Stimulated activated CD8-positive, alpha-beta memory T cell treated with anti-CD3 and anti-CD28 coated beads, Interleukin-7, amount 100 ng/mL, for 1 hour (primary cell): ENCODE data around the gene SGF29.
"Not testable (repeated sequence)": the region's sequence is repeated elsewhere in the genome, so short reads cannot be mapped to it uniquely, and the experiment has no call there.

Experiments
- DNase-seq, 2 donors: peaks; one replicate each; pipeline ENCODE4 v3.0.0-alpha.2; 2020; ENCODE audit warnings: low read depth in 2 of 2

SGF29 gene

GRCh38 chr16:28596115-28596630 lies 42.5 kb downstream of the SGF29 start:
- DNase-seq = no peak

GRCh38 chr16:28596840-28597691 lies 43.3 kb downstream of the SGF29 start, which contains the start of gene SULT1A2:
TSS of gene SULT1A2 (minus strand) at chr16:28597050. CDS start at chr16:28595930, 1,120 bp downstream.
- DNase-seq = no peak

GRCh38 chr16:28597692-28598261 lies 44.1 kb downstream of the SGF29 start:
- DNase-seq = no peak

GRCh38 chr16:28599377-28600285 lies 45.9 kb downstream of the SGF29 start:
- not testable (repeated sequence) for DNase-seq

- DNase-seq = not testable (repeated sequence)
These were observed 47.2 kb downstream of the SGF29 start for GRCh38 chr16:28600965-28601364.

GRCh38 chr16:28601589-28601988 lies 47.9 kb downstream of the SGF29 start:
- not testable (repeated sequence) for DNase-seq

- not testable (repeated sequence) for DNase-seq
These were observed 48.3 kb downstream of the SGF29 start for GRCh38 chr16:28602062-28602461.

- no peak for DNase-seq
These were observed 48.8 kb downstream of the SGF29 start for GRCh38 chr16:28602529-28602928.

GRCh38 chr16:28603381-28604185 lies 49.9 kb downstream of the SGF29 start:
- no peak for DNase-seq

GRCh38 chr16:28604186-28604565 lies 50.5 kb downstream of the SGF29 start:
- DNase-seq = no peak

- DNase-seq = no peak
These were observed 52.8 kb downstream of the SGF29 start for GRCh38 chr16:28606291-28607115.

GRCh38 chr16:28607116-28607623 lies 53.5 kb downstream of the SGF29 start:
- no peak for DNase-seq

- not testable (repeated sequence) for DNase-seq
These were observed 54.2 kb downstream of the SGF29 start for GRCh38 chr16:28607681-28608495.

- not testable (repeated sequence) for DNase-seq
These were observed 54.7 kb downstream of the SGF29 start for GRCh38 chr16:28608496-28608808.

GRCh38 chr16:28608867-28609596 lies 55.3 kb downstream of the SGF29 start:
- not testable (repeated sequence) for DNase-seq

GRCh38 chr16:28609631-28610594 lies 56.2 kb downstream of the SGF29 start, which contains the start of gene SULT1A1:
TSS of gene SULT1A1 (minus strand) at chr16:28610044. CDS start at chr16:28608855, 1,189 bp downstream.
- DNase-seq = no peak

- no peak for DNase-seq
These were observed 57.0 kb downstream of the SGF29 start for GRCh38 chr16:28610595-28611191.
